Tibial nerve (tissue), 4 donors: ENCODE data around the gene ADCY10. TPM values are rescaled to one million over a fixed set of nuclear protein-coding genes. Genes with fewer than 3 reads are reported as not detected.

Experiments
- DNase-seq, 2 donors: peaks; one replicate each; pipeline ENCODE4 v3.0.0-alpha.2; 2019; ENCODE audit warnings: low spot score in 2 of 2
- H3K27ac ChIP-seq, 4 donors: fragments of 200-600 bp; sonication (generic) in 3 of 4; one replicate each; pipeline ENCODE4 v1.5.1; 2017 to 2019; ENCODE audit warnings: mild to moderate bottlenecking in 1 of 4
- H3K27me3 ChIP-seq, 2 donors: fragments of 200-600 bp; sonication (generic) in 1 of 2; one replicate each; pipeline versions ENCODE4 v1.5.1 to v1.6.0; 2017 to 2019
- H3K36me3 ChIP-seq, 3 donors: fragments of 200-600 bp; sonication (generic); one replicate each; pipeline ENCODE4 v1.5.1; 2018 to 2019
- H3K4me1 ChIP-seq, 4 donors: fragments of 200-600 bp; sonication (generic) in 3 of 4; one replicate each; pipeline ENCODE4 v1.5.1; 2017 to 2019
- H3K4me3 ChIP-seq, 4 donors: fragments of 200-600 bp; sonication (generic) in 3 of 4; one replicate each; pipeline ENCODE4 v1.5.1; 2017 to 2019; ENCODE audit warnings: mild to moderate bottlenecking in 1 of 4, moderate library complexity in 1 of 4
- H3K9me3 ChIP-seq, 4 donors: fragments of 200-600 bp; sonication (generic) in 3 of 4; one replicate each; pipeline ENCODE4 v1.5.1; 2017 to 2019
- EP300 ChIP-seq, 2 donors: sonication (generic); formaldehyde crosslinking; IDR thresholded peaks; one replicate each; pipeline ENCODE4 v1.6.1; 2017; ENCODE audit warnings: antibody characterized with exemption in 2 of 2, mild to moderate bottlenecking in 1 of 2
- POLR2A ChIP-seq, 2 donors: fragments of 450-650 bp; IDR thresholded peaks; one replicate each; pipeline ENCODE4 v1.6.1; 2017; ENCODE audit warnings: antibody characterized with exemption in 2 of 2, mild to moderate bottlenecking in 2 of 2, moderate library complexity in 2 of 2
- WGBS, 2 donors: methylation state at CpG; one replicate each; pipeline ENCODE4 v1.1.5; 2018; 5-methylcytosine and 5-hydroxymethylcytosine counted together
- total RNA-seq, 4 donors: library from RNA; depleted of rRNA; stranded (reverse); fragments of >200 nt; gene quantifications; one replicate each; pipeline ENCODE4 v1.1.0, GENCODE V29; 2016
- TF ChIP-seq, protein P1 (sequence below), 5 experiments: fragments of 200-600 bp in 3 of 5; fragments of 450-650 bp in 2 of 5; sonication (generic) in 3 of 5; IDR thresholded peaks; one replicate each; pipeline ENCODE4 v1.5.1; 2016 to 2019; ENCODE audit warnings: antibody characterized with exemption in 5 of 5, mild to moderate bottlenecking in 3 of 5, moderate library complexity in 2 of 5

The ADCY10 gene
- total RNA-seq, 4 donors from 2014 or later = not detected

DNA sequence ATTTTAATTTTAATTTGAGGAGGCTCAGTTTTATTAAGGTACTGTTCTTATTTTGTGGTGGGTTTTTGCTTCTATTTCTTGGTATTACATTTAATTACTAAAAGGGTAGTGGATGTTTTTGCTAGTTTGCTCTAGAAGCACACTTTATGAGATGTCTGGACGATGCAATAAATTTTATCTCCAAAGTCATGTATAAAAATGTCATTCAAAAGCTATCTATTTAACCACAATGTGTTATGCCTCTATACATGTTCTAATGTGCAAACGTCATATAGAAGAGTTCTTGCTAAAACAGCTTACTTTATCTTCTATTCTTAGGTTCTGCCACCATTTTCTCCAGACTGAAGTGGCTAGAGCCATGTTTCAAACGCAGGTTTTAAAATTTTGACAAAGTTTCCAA lies 35.9 kb upstream of the ADCY10 start:
- Histone ChIP-seq H3K36me3 (peaks cover 0 to 31% (median 3%) of the 10 kb centered on the region in 3 donors), H3K4me3 (no peak overlapping the region), H3K27me3 (no peaks in the 10 kb centered on the region), H3K9me3 (no peaks in the 10 kb centered on the region), H3K4me1 (peaks cover 0 to 31% (median 2%) of the 10 kb centered on the region in 4 donors), H3K27ac (no peak overlapping the region)
- DNase-seq = no peak
- TF ChIP-seq, protein P1, sequence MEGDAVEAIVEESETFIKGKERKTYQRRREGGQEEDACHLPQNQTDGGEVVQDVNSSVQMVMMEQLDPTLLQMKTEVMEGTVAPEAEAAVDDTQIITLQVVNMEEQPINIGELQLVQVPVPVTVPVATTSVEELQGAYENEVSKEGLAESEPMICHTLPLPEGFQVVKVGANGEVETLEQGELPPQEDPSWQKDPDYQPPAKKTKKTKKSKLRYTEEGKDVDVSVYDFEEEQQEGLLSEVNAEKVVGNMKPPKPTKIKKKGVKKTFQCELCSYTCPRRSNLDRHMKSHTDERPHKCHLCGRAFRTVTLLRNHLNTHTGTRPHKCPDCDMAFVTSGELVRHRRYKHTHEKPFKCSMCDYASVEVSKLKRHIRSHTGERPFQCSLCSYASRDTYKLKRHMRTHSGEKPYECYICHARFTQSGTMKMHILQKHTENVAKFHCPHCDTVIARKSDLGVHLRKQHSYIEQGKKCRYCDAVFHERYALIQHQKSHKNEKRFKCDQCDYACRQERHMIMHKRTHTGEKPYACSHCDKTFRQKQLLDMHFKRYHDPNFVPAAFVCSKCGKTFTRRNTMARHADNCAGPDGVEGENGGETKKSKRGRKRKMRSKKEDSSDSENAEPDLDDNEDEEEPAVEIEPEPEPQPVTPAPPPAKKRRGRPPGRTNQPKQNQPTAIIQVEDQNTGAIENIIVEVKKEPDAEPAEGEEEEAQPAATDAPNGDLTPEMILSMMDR (IDR thresholded peaks at IDR 0.05) = no peak
- no peak for TF ChIP-seq POLR2A (IDR thresholded peaks at IDR 0.05)
- TF ChIP-seq EP300 (IDR thresholded peaks at IDR 0.05) = no peak
- 73 to 94% methylated on average over 3 of the region's 3 CpGs for WGBS, 2 donors

DNA sequence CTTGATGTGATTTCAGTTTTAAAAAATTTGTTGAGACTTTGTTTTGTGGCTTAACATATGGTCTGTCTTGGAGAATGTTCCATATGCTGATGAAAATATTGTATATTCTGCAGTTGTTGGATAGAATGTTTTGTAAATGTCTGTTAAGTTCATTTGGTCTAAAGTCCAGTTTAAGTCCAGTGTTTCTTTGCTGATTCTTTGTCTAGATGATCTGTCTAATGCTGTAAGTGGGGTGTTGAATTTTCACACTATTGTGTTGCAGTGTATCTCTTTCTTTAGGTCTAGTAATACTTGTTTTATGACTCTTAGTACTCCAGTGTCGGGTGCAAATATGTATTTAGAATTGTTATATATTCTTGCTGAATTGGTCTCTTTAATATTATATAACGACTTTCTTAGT lies 33.8 kb upstream of the ADCY10 start:
- Histone ChIP-seq H3K27ac (no peak overlapping the region), H3K9me3 (no peaks in the 10 kb centered on the region), H3K36me3 (peaks cover 0 to 10% (median 0%) of the 10 kb centered on the region in 3 donors), H3K4me1 (peaks cover 0 to 31% (median 2%) of the 10 kb centered on the region in 4 donors), H3K4me3 (no peak overlapping the region), H3K27me3 (no peaks in the 10 kb centered on the region)
- no peak for TF ChIP-seq EP300 (IDR thresholded peaks at IDR 0.05)
- WGBS, 2 donors = 80 to 85% methylated on average over 2 of the region's 2 CpGs
- DNase-seq = no peak

DNA sequence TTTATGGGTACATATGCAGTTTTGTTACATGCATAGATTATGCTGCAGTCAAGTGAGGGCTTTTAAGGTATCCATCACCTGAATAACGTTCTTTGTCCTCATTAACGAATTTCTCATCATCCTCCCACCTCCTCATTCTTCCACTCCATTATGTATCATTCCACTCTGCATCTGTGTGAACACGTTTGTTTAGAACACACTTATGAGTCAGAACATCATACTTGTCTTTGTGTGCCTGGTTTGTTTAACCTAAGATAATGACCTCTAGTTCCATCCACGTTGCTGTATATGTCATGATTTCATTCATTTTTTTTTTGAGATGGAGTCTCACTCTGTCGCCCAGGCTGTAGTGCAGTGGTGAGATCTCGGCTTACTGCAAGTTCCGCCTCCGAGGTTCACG lies 29.6 kb upstream of the ADCY10 start:
- TF ChIP-seq, protein P1 (IDR thresholded peaks at IDR 0.05) = no peak
- no peak for TF ChIP-seq POLR2A (IDR thresholded peaks at IDR 0.05)
- TF ChIP-seq EP300 (IDR thresholded peaks at IDR 0.05) = no peak
- H3K4me3 ChIP-seq = no peak overlapping the region
- no peaks in the 10 kb centered on the region for H3K9me3 ChIP-seq
- peaks cover 0 to 28% (median 0%) of the 10 kb centered on the region in 4 donors for H3K4me1 ChIP-seq
- H3K27ac ChIP-seq = no peak overlapping the region
- no peaks in the 10 kb centered on the region for H3K27me3 ChIP-seq
- WGBS, 2 donors = 83 to 87% methylated on average over 9 of the region's 9 CpGs
- H3K36me3 ChIP-seq = peaks cover 0 to 6% (median 0%) of the 10 kb centered on the region in 3 donors
- no peak for DNase-seq

DNA sequence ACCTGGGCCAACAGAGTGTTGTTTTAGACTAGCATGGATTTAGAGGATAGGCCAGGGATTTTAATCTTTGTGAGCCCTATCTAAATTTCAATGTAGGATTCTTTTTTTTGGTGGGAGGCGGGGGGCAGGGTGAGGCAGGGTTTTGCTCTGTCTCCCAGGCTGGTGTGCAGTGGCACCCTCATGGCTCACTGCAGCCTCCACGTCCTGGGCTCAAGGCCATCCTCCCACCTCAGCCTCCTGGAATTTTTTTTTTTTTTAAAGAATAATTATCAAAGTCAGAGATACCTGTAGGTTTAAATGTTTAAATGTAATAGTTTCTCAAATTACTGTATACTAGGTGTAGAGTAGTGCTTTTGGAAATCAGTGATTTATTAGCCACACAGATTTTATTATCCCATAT lies 26.3 kb upstream of the ADCY10 start:
- Histone ChIP-seq H3K4me1 (peaks cover 0 to 18% (median 3%) of the 10 kb centered on the region in 4 donors), H3K36me3 (peaks cover 0 to 6% (median 0%) of the 10 kb centered on the region in 3 donors), H3K27me3 (no peaks in the 10 kb centered on the region), H3K4me3 (no peak overlapping the region), H3K27ac (no peak overlapping the region), H3K9me3 (no peaks in the 10 kb centered on the region)
- 84 to 85% methylated on average over 2 of the region's 2 CpGs for WGBS, 2 donors
- TF ChIP-seq, protein P1 (IDR thresholded peaks at IDR 0.05) = no peak
- TF ChIP-seq EP300 (IDR thresholded peaks at IDR 0.05) (no peak), POLR2A (IDR thresholded peaks at IDR 0.05) (no peak)
- no peak for DNase-seq

DNA sequence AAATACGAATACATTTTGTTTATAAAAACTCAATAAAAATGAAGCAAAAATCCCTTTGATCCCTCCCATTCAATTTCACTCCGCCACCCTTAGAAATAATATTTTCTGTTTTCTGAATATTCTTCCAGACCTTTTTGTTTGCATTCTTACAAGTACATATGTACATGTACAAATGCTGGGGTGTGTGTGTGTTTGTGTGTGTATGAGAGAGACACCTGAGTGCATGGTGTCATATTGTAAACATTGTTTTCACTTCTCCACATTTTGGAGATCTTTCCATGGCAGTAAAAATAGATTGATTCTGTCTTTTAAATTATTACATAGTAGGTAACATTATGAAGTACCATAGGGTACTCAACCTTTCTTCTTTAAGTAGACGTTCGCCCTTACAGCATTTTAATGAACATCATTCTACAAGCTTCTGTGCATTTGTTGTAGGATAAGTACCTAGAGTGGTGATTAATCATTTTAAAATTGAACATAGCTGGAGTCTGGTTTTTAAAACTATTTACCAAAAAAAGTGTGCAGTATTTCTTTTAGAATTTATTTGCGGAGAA lies 24.2 kb upstream of the ADCY10 start:
- Histone ChIP-seq H3K4me3 (peak overlapping the region; percentile 85 to 100 (median 96)), H3K27me3 (no peaks in the 10 kb centered on the region), H3K9me3 (no peaks in the 10 kb centered on the region), H3K36me3 (peaks cover 0 to 6% (median 0%) of the 10 kb centered on the region in 3 donors), H3K4me1 (peaks cover 0 to 39% (median 13%) of the 10 kb centered on the region in 4 donors), H3K27ac (peak overlapping the region in 3 of 4 donors; percentile 94 to 99 (median 97))
- no peak for TF ChIP-seq POLR2A (IDR thresholded peaks at IDR 0.05)
- TF ChIP-seq EP300 (IDR thresholded peaks at IDR 0.05) = no peak
- TF ChIP-seq, protein P1 (IDR thresholded peaks at IDR 0.05) = no peak
- DNase-seq = no peak
- WGBS, 2 donors = 52 to 53% methylated on average over 5 of the region's 5 CpGs
